Body of pancreas (tissue), 4 donors: ENCODE results near the gene RPL13. TPM values are rescaled to one million over a fixed set of nuclear protein-coding genes. Genes with fewer than 3 reads are reported as not detected.

Experiments
- ATAC-seq: fragments of 150-250 bp; one replicate; pipeline ENCODE4 v1.9.1; 2016
- DNase-seq, 4 donors: peaks; one replicate each; pipeline ENCODE4 v3.0.0-alpha.2; 2019
- H3K27ac ChIP-seq, 4 donors: fragments of 200-600 bp; sonication (generic); 1 replicate in 3 of 4; 2 replicates in 1 of 4; pipeline versions ENCODE4 v1.5.1 to v1.6.1; 2016 to 2019; ENCODE audit warnings: mild to moderate bottlenecking in 1 of 4, mixed read lengths in 1 of 4, moderate library complexity in 1 of 4
- H3K27me3 ChIP-seq, 2 donors: fragments of 200-600 bp; sonication (generic); one replicate each; pipeline ENCODE4 v1.6.0; 2016; ENCODE audit warnings: mild to moderate bottlenecking in 1 of 2
- H3K36me3 ChIP-seq, 2 donors: fragments of 200-600 bp; sonication (generic); replicated peaks in 1 of 2; 2 replicates each; pipeline ENCODE4 v1.5.1; 2016; ENCODE audit warnings: low read depth in 2 of 2; ENCODE audit not compliant: insufficient read depth in 1 of 2
- H3K4me1 ChIP-seq: fragments of 200-600 bp; sonication (generic); one replicate; pipeline ENCODE4 v1.6.0; 2016
- H3K4me3 ChIP-seq, 2 donors: fragments of 200-600 bp; sonication (generic); 1 replicate in 1 of 2; 2 replicates in 1 of 2; pipeline ENCODE4 v1.5.1; 2016 to 2019
- H3K9me3 ChIP-seq, 3 donors: fragments of 200-600 bp; sonication (generic); 1 replicate in 2 of 3; 2 replicates in 1 of 3; pipeline ENCODE4 v1.5.1; 2016
- CTCF ChIP-seq, 7 experiments: fragments of 450-650 bp in 4 of 7; fragments of 200-600 bp in 3 of 7; sonication (generic) in 3 of 7; IDR thresholded peaks; one replicate each; pipeline ENCODE4 v1.5.1; 2016 to 2019; ENCODE audit warnings: antibody characterized with exemption in 7 of 7
- POLR2A ChIP-seq, 3 donors: fragments of 450-650 bp; IDR thresholded peaks; one replicate each; pipeline ENCODE4 v1.6.1; 2016; ENCODE audit warnings: antibody characterized with exemption in 3 of 3, mild to moderate bottlenecking in 2 of 3
- WGBS, 2 donors: methylation state at CpG; one replicate each; pipeline ENCODE4 v1.1.5; 2017; 5-methylcytosine and 5-hydroxymethylcytosine counted together
- intact Hi-C: fragments of 100-400 bp; cut with DNase I; formaldehyde crosslinking; loops from one replicate; pipeline ENCODE4 v1.15.1; 2023
- small RNA-seq: library from RNA; depleted of rRNA; stranded (forward); fragments of <200 nt; gene quantifications from one replicate; pipeline ENCODE3, GENCODE V24; 2016
- total RNA-seq, 2 donors: library from RNA; depleted of rRNA; stranded (reverse); fragments of >200 nt; gene quantifications; one replicate each; pipeline ENCODE4 v1.1.0, GENCODE V29; 2016

The RPL13 gene
- total RNA-seq, 2 donors from 2014 or later = 3,820 to 5,570 TPM

- intact Hi-C loops = no loop called here
- peaks cover 21% of the 10 kb centered on the region for H3K4me1 ChIP-seq
- ATAC-seq = no peak
- WGBS, 2 donors = 90 to 91% methylated on average over 20 of the region's 20 CpGs
- H3K36me3 ChIP-seq = no peaks in the 10 kb centered on the region
- DNase-seq = no peak
- TF ChIP-seq CTCF (IDR thresholded peaks at IDR 0.05) (no peak), POLR2A (IDR thresholded peaks at IDR 0.05) (no peak)
- H3K9me3 ChIP-seq = no peaks in the 10 kb centered on the region
- H3K27ac ChIP-seq = peak overlapping the region; percentile 80 to 89 (median 88)
- no peaks in the 10 kb centered on the region for H3K27me3 ChIP-seq
- no peak overlapping the region for H3K4me3 ChIP-seq
Observed at GRCh38 chr16:89612415-89613166, 52.1 kb downstream of the RPL13 start.

- peak; percentile 83 to 90 (median 85) for DNase-seq
- WGBS, 2 donors = 27 to 36% methylated on average over 8 to 19 of the region's 19 CpGs
- H3K36me3 ChIP-seq = no peaks in the 10 kb centered on the region
- no peaks in the 10 kb centered on the region for H3K27me3 ChIP-seq
- H3K9me3 ChIP-seq = no peaks in the 10 kb centered on the region
- H3K4me3 ChIP-seq = peak within 1 kb of the TSS in 1 of 2 donors; percentile 27
- intact Hi-C loops = no loop called here
- ATAC-seq = peak; percentile 93
- TF ChIP-seq POLR2A (IDR thresholded peaks at IDR 0.05) = peak; percentile 38 to 64 (median 50)
- no peak for TF ChIP-seq CTCF (IDR thresholded peaks at IDR 0.05)
- peaks cover 21% of the 10 kb centered on the region for H3K4me1 ChIP-seq
- peak within 1 kb of the TSS; percentile 80 to 89 (median 88) for H3K27ac ChIP-seq
Observed at GRCh38 chr16:89613231-89613953, 52.9 kb downstream of the RPL13 start, which contains the start of gene DPEP1. DPEP1 (plus strand) TSS chr16:89613642; CDS start chr16:89630411, 16,769 bp downstream.

GRCh38 chr16:89613954-89614459 is 53.5 kb downstream of the RPL13 start:
- intact Hi-C loops = no loop called here
- Histone ChIP-seq H3K36me3 (no peaks in the 10 kb centered on the region), H3K4me3 (peak overlapping the region in 1 of 2 donors; percentile 27), H3K27me3 (no peaks in the 10 kb centered on the region), H3K27ac (peak overlapping the region; percentile 80 to 89 (median 88)), H3K4me1 (peaks cover 21% of the 10 kb centered on the region), H3K9me3 (no peaks in the 10 kb centered on the region)
- DNase-seq (peak in 1 of 4 donors; percentile 78), ATAC-seq (peak; percentile 23)
- 39 to 40% methylated on average over 4 to 22 of the region's 22 CpGs for WGBS, 2 donors
- TF ChIP-seq CTCF (IDR thresholded peaks at IDR 0.05) (no peak), POLR2A (IDR thresholded peaks at IDR 0.05) (no peak)

Small RNA genes lying within 50 kb of the gene (small RNA-seq; reads per million reads assigned to genes)
- not detected for gene SNORD68

Other genes starting within 250 kb of the RPL13 start
- 10 to 100 TPM; 52.1 to 97.9 TPM for gene ANKRD11, start 70.1 kb upstream of the RPL13 start, total RNA-seq
- 100 to 1,000 TPM; 107 to 152 TPM for gene SPG7, start 52.3 kb upstream of the RPL13 start, total RNA-seq
- gene CPNE7, start 15.1 kb downstream of the RPL13 start, total RNA-seq = 1 to 10 TPM in 1 of 2 donors, not detected in 1; 2.1 TPM
- gene DPEP1, start 53.0 kb downstream of the RPL13 start, total RNA-seq = 100 to 1,000 TPM; 116 to 147 TPM
- gene CHMP1A, start 97.0 kb downstream of the RPL13 start, total RNA-seq = 10 to 100 TPM; 37.6 to 65.9 TPM
- 1 to 10 TPM; 3.6 to 7.9 TPM for gene SPATA33, start 97.2 kb downstream of the RPL13 start, total RNA-seq
- gene CDK10, start 126.0 kb downstream of the RPL13 start, total RNA-seq = 100 to 1,000 TPM in 1 of 2 donors, 10 to 100 TPM in 1; 47.5 to 105 TPM
- 10 to 100 TPM; 15.8 to 48.1 TPM for gene SPATA2L, start 141.0 kb downstream of the RPL13 start, total RNA-seq
- 10 to 100 TPM in 1 of 2 donors, 1 to 10 TPM in 1; 3.6 to 24.7 TPM for gene VPS9D1, start 160.2 kb downstream of the RPL13 start, total RNA-seq
- 10 to 100 TPM; 20.8 to 41.2 TPM for gene ZNF276, start 160.9 kb downstream of the RPL13 start, total RNA-seq